Endothelial cell of umbilical vein (primary cell): ENCODE results near the gene DLL4. TPM values are rescaled to one million over a fixed set of nuclear protein-coding genes. Genes with fewer than 3 reads are reported as not detected.

Experiments used
- BruUV-seq: library from RNA; stranded (reverse); fragments of 400-500 nt; replicated peaks from 2 replicates; lab custom pipeline; 2021; lab: Mats Ljungman, UMichigan
- CTCF ChIA-PET: fragments of 300-600, 350-600 bp; sonication (Branson Sonifier 250); formaldehyde crosslinking; loops from one replicate; lab custom pipeline; 2021; ENCODE audit warnings: antibody characterized with exemption, inconsistent platforms; lab: Charles Lee
- POLR2A ChIA-PET: fragments of 300-600, 350-600 bp; sonication (Branson Sonifier 250); formaldehyde crosslinking; loops from one replicate; lab custom pipeline; 2021; ENCODE audit warnings: antibody characterized with exemption, inconsistent platforms; lab: Charles Lee
- DNase-seq: peaks from one replicate; pipeline ENCODE4 v3.0.0-alpha.2; 2011; ENCODE audit warnings: low read depth, low spot score
- FAIRE-seq: peaks from 2 replicates; lab custom pipeline; 2011; peaks lifted over from hg19 to GRCh38; lab: Jason Lieb, UNC
- H2AFZ ChIP-seq: 2 replicates; pipeline ENCODE4 v1.6.0; 2012; ENCODE audit warnings: low read depth, low read length, control low read depth, inconsistent platforms
- H3K27ac ChIP-seq: 2 replicates; pipeline ENCODE4 v1.5.1; 2011; ENCODE audit warnings: low read depth, mild to moderate bottlenecking, control low read depth, low read length, moderate library complexity; ENCODE audit not compliant: insufficient read depth
- H3K27me3 ChIP-seq, 2 experiments: 2 replicates each; pipeline versions ENCODE4 v1.6.0 to v1.6.1; 2011; ENCODE audit warnings: low read length in 2 of 2, mixed read lengths in 1 of 2; ENCODE audit not compliant: control insufficient read depth in 2 of 2, insufficient read depth in 2 of 2
- H3K36me3 ChIP-seq, 2 experiments: 2 replicates in 1 of 2; 3 replicates in 1 of 2; pipeline ENCODE4 v1.5.1; 2011; ENCODE audit warnings: low read length in 2 of 2, mild to moderate bottlenecking in 1 of 2, moderate library complexity in 1 of 2; ENCODE audit not compliant: control insufficient read depth in 2 of 2, insufficient read depth in 2 of 2; ENCODE audit errors: extremely low read depth in 1 of 2
- H3K4me1 ChIP-seq: 3 replicates; pipeline ENCODE4 v1.5.1; 2011; ENCODE audit warnings: mild to moderate bottlenecking, low read length; ENCODE audit not compliant: control insufficient read depth, insufficient read depth; ENCODE audit errors: extremely low read depth
- H3K4me2 ChIP-seq: 2 replicates; pipeline ENCODE4 v1.6.1; 2011; ENCODE audit warnings: low read length, control low read depth, mixed read lengths; ENCODE audit not compliant: insufficient read depth
- H3K4me3 ChIP-seq, 3 experiments: fragments of 200-600 bp in 1 of 3; sonication (generic), shearing (Covaris generic) in 1 of 3; replicated peaks in 1 of 3; 2 replicates each; pipeline ENCODE4 v1.5.1; 2011 to 2016; ENCODE audit warnings: control low read depth in 3 of 3, low read length in 3 of 3, mild to moderate bottlenecking in 2 of 3, inconsistent platforms in 1 of 3, low read depth in 1 of 3, moderate library complexity in 1 of 3; ENCODE audit not compliant: insufficient read depth in 1 of 3
- H3K79me2 ChIP-seq: 2 replicates; pipeline ENCODE4 v1.6.0; 2012; ENCODE audit warnings: low read length, inconsistent platforms; ENCODE audit not compliant: control insufficient read depth, insufficient read depth
- H3K9ac ChIP-seq: replicated peaks from 2 replicates; pipeline ENCODE3; 2011; ENCODE audit warnings: low read length, control low read depth; ENCODE audit not compliant: insufficient read depth; ENCODE audit errors: extremely low read depth
- H3K9me1 ChIP-seq: replicated peaks from 3 replicates; pipeline ENCODE4 v1.6.0; 2011; ENCODE audit warnings: mild to moderate bottlenecking, low read length; ENCODE audit not compliant: control insufficient read depth, insufficient read depth; ENCODE audit errors: extremely low read depth
- H3K9me3 ChIP-seq: replicated peaks from 2 replicates; pipeline ENCODE4 v1.5.1; 2012; ENCODE audit warnings: low read length, inconsistent platforms; ENCODE audit not compliant: control insufficient read depth, insufficient read depth
- H4K20me1 ChIP-seq: replicated peaks from 2 replicates; pipeline ENCODE3; 2011; ENCODE audit warnings: mild to moderate bottlenecking, low read length; ENCODE audit not compliant: control insufficient read depth, insufficient read depth; ENCODE audit errors: extremely low read depth
- CTCF ChIP-seq, 2 donors: IDR thresholded peaks; 1 replicate in 1 of 2; 2 replicates in 1 of 2; pipeline ENCODE4 v1.5.1; 2011; ENCODE audit warnings: low read length in 2 of 2, mild to moderate bottlenecking in 2 of 2, moderate library complexity in 2 of 2, control low read depth in 1 of 2, inconsistent platforms in 1 of 2, low read depth in 1 of 2; ENCODE audit not compliant: insufficient read depth in 1 of 2; ENCODE audit errors: extremely low read depth in 1 of 2
- EZH2 ChIP-seq: IDR thresholded peaks from 2 replicates; pipeline ENCODE4 v1.6.1; 2012; ENCODE audit warnings: borderline replicate concordance, low read depth, mild to moderate bottlenecking, moderate library complexity, low read length, inconsistent platforms; ENCODE audit not compliant: severe bottlenecking
- FOS ChIP-seq: IDR thresholded peaks from 2 replicates; pipeline ENCODE4 v1.6.1; 2011; ENCODE audit warnings: mild to moderate bottlenecking, low read length, moderate library complexity, borderline replicate concordance; ENCODE audit not compliant: insufficient read depth
- GATA2 ChIP-seq: IDR thresholded peaks from 2 replicates; pipeline ENCODE4 v1.7.0; 2011; ENCODE audit warnings: low read depth, mild to moderate bottlenecking, moderate library complexity, mixed read lengths, low read length; ENCODE audit not compliant: insufficient read length, insufficient read depth
- JUN ChIP-seq: IDR thresholded peaks from 2 replicates; pipeline ENCODE4 v1.6.1; 2011; ENCODE audit warnings: borderline replicate concordance, low read depth; ENCODE audit not compliant: insufficient read length, insufficient read depth
- MYC ChIP-seq: IDR thresholded peaks from one replicate; pipeline ENCODE4 v1.6.1; 2011; ENCODE audit warnings: mild to moderate bottlenecking, low read depth, low read length
- POLR2A ChIP-seq: IDR thresholded peaks from 2 replicates; pipeline ENCODE4 v1.6.1; 2012; ENCODE audit warnings: low read depth, mild to moderate bottlenecking, control low read depth, low read length
- POLR2AphosphoS5 ChIP-seq: IDR thresholded peaks from 2 replicates; pipeline ENCODE4 v1.6.1; 2012; ENCODE audit warnings: low read depth, mild to moderate bottlenecking, control low read depth, low read length, moderate library complexity; ENCODE audit not compliant: insufficient read depth
- dilution Hi-C: fragments of 300-500 bp; cut with MboI; formaldehyde crosslinking; loops from one replicate; pipeline ENCODE4 v1.15.0; 2019; ENCODE audit warnings: low sequenced_read_pairs; ENCODE audit not compliant: extremely low pct_ligation_motif_present
- intact Hi-C: fragments of 100-400 bp; cut with micrococcal nuclease; formaldehyde crosslinking; loops from one replicate; pipeline ENCODE4 v1.10.0; 2022
- polyA plus RNA-seq, 4 experiments: library from polyadenylated mRNA; depleted of rRNA in 3 of 4; stranded (reverse) in 3 of 4; unstranded in 1 of 4; fragments of >200 nt; gene quantifications; 2 replicates each; pipeline versions ENCODE4 v1.2.1 to v1.2.3, GENCODE V29; 2011 to 2012; ENCODE audit warnings: missing spikeins in 1 of 4
- total RNA-seq: library from RNA; stranded (reverse); gene quantifications from 2 replicates; pipeline ENCODE4 v1.2.3, GENCODE V29; 2021
- TF ChIP-seq, protein P1 (sequence below): IDR thresholded peaks from 2 replicates; pipeline ENCODE4 v1.6.1; 2011; ENCODE audit not compliant: insufficient read depth, insufficient read length

The DLL4 gene
- total and polyA plus RNA-seq, 2 donors (not counting 3 experiments of a cell fraction or from before 2014, with no cell fraction given) = 55.2 to 57.8 TPM

- peaks cover 0 to 2% of the 10 kb centered on the region in 2 experiments for H3K36me3 ChIP-seq
- FAIRE-seq (no peak), DNase-seq (no peak)
- CTCF ChIA-PET = interaction anchor here (1.3 to 9.3 kb wide), 5 partner anchors 14 to 66 kb away, joined by 3 to 101 read pairs (median 26); no protein-coding TSS in a partner anchor
- H3K27me3 ChIP-seq = no peaks in the 10 kb centered on the region
- H3K9me1 ChIP-seq = no peaks in the 10 kb centered on the region
- no peak overlapping the region for H3K27ac ChIP-seq
- H3K9ac ChIP-seq = no peak overlapping the region
- BruUV-seq = no TSS peak
- intact Hi-C loops (no loop called here), dilution Hi-C loops (no loop called here)
- no peak overlapping the region for H3K4me2 ChIP-seq
- H3K79me2 ChIP-seq = no peaks in the 10 kb centered on the region
- TF ChIP-seq JUN (no peak), CTCF (IDR thresholded peaks at IDR 0.05; ENCODE audit: extremely low read depth in 1 of 2, insufficient read depth in 1 of 2, low read depth in 1 of 2, low read length in 2 of 2) (no peak)
- no peak overlapping the region for H2AFZ ChIP-seq
- no peak overlapping the region for H3K4me3 ChIP-seq
- POLR2A ChIA-PET = no interaction called here
- H4K20me1 ChIP-seq = no peaks in the 10 kb centered on the region
- peaks cover 10% of the 10 kb centered on the region for H3K4me1 ChIP-seq
- no peaks in the 10 kb centered on the region for H3K9me3 ChIP-seq
These were observed 26.2 kb downstream of the DLL4 start for GRCh38 chr15:40955141-40955903.

DNA sequence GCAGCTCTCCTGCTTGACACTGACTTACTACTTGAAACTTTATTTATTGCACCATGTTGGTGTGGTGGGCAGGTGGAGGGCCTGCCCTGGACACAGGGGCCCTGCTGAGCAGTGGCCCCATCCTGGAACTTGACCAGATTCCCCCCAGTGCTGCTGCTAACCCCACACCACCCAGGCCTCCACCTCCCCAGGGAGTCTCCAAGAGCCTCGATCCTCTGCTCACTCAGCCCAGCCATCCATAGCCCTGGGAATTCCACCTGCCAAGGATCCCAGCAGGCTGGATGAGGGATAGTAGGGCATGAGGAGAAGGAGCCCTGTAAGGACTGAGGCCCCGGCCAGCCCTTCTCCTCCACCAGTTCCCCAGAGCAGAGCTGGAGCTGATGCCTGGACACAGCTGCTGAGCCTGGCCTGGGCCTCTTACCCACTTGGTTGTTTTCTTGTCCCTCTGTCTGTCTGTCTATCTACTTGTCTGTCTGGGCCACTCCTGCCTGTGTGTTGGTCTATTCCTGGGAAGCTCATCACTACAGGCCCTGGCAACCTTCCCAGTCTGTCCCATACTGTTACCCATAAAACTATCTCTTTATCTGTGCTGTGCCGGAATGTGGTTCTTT is 26.9 kb downstream of the DLL4 start:
- Histone ChIP-seq H3K27me3 (no peaks in the 10 kb centered on the region), H4K20me1 (no peaks in the 10 kb centered on the region), H3K36me3 (peaks cover 0 to 2% of the 10 kb centered on the region in 2 experiments), H3K9me1 (no peaks in the 10 kb centered on the region), H2AFZ (no peak overlapping the region), H3K4me1 (peaks cover 10% of the 10 kb centered on the region), H3K4me3 (no peak overlapping the region), H3K27ac (no peak overlapping the region), H3K4me2 (no peak overlapping the region), H3K9me3 (no peaks in the 10 kb centered on the region), H3K79me2 (no peaks in the 10 kb centered on the region), H3K9ac (no peak overlapping the region)
- FAIRE-seq (no peak), DNase-seq (no peak)
- intact Hi-C loops (no loop called here), dilution Hi-C loops (no loop called here)
- no TSS peak for BruUV-seq
- TF ChIP-seq MYC (no peak), JUN (no peak), CTCF (IDR thresholded peaks at IDR 0.05; ENCODE audit: extremely low read depth in 1 of 2, insufficient read depth in 1 of 2, low read depth in 1 of 2, low read length in 2 of 2) (no peak), POLR2AphosphoS5 (no peak), GATA2 (no peak), FOS (no peak), EZH2 (no peak), POLR2A (no peak)
- TF ChIP-seq, protein P1, sequence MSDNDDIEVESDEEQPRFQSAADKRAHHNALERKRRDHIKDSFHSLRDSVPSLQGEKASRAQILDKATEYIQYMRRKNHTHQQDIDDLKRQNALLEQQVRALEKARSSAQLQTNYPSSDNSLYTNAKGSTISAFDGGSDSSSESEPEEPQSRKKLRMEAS = no peak
- CTCF ChIA-PET = interaction anchor here (0.9 to 9.3 kb wide), 3 partner anchors 15 to 63 kb away, joined by 3 to 101 read pairs (median 26); no protein-coding TSS in a partner anchor
- POLR2A ChIA-PET = no interaction called here
